Measurements from ENCODE around the gene LMF1.

DNA sequence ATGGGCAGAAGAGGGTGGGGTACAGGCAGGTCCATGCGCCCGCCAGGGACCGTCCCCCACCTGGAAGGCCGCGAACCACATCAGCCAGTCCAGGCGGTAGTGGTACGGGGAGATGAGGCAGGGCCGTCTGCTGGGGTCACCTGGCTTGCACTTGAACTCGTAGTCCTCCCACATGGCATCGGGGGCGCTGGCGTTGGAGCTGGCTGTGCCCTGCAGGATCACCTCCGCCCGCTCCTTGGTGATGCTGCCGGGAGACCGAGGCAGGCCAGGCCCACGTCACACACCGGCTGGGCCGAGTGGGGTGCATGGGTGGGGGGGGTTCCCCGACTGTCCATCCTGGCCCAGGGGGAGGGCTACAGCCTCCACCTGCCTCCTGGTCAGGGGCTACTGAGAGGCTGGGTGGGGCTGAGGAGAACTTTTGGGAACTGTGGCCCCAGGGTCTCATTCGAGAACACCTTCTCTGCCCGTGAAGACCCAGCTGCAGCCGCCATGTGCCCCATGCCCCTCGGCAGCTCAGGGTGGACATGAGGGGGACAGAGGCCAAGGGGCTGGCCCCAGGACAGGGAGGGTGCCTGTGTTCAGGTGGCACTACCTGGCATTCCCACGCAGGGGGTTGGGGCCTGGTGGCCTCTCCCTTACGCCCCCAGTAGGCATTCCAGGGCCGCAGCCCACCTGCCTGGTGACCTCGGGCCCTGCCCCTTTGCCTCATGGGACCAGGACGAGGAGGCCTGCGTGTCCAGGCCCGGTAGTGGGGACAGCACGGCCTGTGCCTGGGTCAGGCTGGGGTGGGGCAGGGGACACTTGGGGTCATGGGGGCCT is 100.8 kb downstream of the LMF1 start:
- TF ChIP-seq, protein P1, sequence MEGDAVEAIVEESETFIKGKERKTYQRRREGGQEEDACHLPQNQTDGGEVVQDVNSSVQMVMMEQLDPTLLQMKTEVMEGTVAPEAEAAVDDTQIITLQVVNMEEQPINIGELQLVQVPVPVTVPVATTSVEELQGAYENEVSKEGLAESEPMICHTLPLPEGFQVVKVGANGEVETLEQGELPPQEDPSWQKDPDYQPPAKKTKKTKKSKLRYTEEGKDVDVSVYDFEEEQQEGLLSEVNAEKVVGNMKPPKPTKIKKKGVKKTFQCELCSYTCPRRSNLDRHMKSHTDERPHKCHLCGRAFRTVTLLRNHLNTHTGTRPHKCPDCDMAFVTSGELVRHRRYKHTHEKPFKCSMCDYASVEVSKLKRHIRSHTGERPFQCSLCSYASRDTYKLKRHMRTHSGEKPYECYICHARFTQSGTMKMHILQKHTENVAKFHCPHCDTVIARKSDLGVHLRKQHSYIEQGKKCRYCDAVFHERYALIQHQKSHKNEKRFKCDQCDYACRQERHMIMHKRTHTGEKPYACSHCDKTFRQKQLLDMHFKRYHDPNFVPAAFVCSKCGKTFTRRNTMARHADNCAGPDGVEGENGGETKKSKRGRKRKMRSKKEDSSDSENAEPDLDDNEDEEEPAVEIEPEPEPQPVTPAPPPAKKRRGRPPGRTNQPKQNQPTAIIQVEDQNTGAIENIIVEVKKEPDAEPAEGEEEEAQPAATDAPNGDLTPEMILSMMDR (conservative IDR thresholded peaks at IDR 0.05; ENCODE audit: low read depth, low read length): no peak
- TF ChIP-seq EZH2 (IDR thresholded peaks at IDR 0.05; ENCODE audit: low read length, unreplicated experiment) (no peak), EZH2phosphoT487 (IDR thresholded peaks at IDR 0.05; ENCODE audit: borderline replicate concordance, low read length) (no peak)
